GM21717 (cell line): ENCODE results near the gene SLC7A8.

Experiments
- ATAC-seq: cut with Tn5 transposase; IDR thresholded peaks from one replicate; pipeline ENCODE4 v1.9.1; 2021; ENCODE audit warnings: mild to moderate bottlenecking, moderate library complexity; ENCODE audit not compliant: unreplicated experiment

SLC7A8 gene

GRCh38 chr14:23183158-23183470, 346 bp downstream of the SLC7A8 start:
- no peak for ATAC-seq

DNA sequence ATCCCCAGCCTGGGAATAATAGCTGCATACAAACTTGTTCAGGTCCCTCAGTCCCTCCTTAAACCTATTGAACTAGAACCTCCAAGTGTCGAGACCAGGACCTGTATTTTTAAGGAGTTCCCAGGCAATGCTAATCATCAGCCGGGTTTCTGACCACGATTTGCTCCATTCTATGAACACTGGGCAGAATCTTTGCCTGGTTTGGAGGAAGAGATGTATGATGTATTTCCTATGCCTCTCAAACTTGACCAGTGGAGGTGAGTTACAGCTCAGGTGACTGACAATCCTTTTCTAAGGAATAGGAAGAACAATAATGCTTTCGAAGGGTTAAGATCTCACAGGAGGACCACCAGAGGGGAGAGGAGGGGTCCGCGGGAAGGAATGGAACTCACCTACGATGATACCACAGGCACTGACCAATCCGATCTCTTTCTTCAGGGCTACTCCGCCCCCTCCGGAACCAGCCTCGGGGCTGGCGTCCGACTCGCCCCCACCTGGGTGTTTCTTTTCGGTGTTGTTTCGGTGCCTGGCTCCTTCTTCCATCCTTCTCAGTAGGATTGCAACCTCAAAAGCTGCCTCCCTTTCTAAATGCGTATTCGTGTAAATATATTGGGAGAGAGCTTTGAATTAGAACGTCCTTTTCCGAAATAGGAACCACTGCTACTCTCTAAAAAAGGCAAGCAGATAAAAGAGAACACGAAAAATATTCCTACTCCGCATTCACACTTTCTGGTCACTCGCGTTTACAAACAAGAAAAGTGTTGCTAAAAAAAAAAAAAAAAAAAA, 895 bp downstream of the SLC7A8 start:
- no peak for ATAC-seq

GRCh38 chr14:23181946-23182345, 1.5 kb downstream of the SLC7A8 start:
- ATAC-seq, result no peak

- ATAC-seq, result no peak
Measured at GRCh38 chr14:23181453-23181852, 2.0 kb downstream of the SLC7A8 start.

- ATAC-seq, result no peak
Measured at GRCh38 chr14:23177181-23177580, 6.3 kb downstream of the SLC7A8 start.

DNA sequence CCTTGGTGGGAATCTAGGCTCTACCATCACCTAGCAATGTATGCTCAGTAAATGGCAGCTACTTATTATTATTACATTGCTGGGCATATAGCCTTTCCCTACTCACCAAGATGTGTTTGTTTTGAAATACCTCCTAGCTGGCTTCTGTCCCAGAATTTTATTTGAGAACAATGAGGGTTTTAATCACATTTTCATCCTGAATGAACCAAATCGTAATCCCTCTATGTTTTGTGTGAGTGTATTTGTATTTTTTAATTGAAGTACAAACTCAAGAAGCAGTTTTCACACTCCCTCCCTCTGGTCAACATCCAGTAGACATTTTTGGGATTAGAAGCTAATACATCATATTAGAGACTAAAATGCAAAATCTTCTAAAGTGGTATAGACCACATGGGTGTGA, 7.6 kb downstream of the SLC7A8 start:
- ATAC-seq, result no peak

DNA sequence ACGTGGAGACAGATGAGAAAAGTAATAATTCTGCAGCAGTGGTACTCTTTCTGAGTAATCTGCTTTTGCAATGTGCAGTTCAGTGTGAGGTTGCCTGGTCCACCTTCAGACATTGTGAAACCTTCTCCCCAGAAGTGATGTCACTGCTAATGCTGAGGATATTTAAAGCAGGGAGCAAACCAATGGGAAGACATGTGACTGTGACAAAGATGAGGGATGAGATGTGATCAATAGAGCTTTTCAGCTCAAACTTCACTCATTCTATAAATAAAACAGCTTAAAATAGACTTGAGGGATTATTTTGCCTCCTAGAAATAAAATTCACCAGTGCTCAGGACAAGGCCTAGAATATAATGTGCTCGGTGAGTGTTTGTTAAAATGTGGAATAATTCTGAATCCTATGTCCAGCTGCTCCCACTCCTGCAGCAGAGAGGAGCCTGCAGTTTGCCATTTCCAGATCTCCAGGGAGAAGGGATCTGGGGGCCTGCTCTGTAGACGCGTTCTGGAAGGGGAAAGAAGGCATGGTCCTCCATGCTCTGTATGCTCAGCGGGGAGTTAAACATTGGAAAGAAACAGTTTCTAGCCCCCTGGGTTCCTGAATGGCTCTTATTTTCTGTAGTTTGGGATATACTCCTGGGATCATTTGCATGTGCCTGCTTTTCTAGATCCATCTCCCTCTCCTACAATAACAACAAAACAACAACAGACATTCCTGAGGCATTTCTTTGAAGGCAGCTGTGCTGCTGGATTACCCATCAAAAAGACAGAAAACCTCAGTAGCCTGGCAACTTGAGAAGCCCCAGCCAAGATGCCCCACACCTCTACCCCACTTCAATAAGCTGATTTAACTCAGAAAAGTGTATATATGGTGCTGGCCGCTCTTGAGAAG, 8.9 kb downstream of the SLC7A8 start:
- ATAC-seq, result no peak

DNA sequence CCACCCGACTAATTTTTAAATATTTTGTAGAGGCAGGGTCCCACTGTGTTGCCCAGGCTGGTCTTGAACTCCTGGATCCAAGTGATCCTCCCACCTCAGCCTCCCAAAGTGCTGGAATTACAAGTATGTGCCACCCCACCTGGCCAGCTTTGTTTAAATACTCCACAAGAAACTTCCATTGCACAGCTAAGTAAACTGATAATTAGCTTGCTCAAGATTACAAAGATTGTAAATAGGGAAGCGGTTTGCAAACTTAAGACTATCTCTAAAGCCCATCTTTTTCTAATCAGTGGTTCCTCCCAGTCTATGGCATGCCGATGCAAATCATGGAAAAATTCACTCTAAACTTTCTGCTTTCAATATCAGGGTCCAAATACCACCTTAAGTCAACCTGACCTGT, 9.7 kb downstream of the SLC7A8 start:
- ATAC-seq, result no peak

- ATAC-seq, result no peak
Measured at GRCh38 chr14:23173031-23173430, 10.4 kb downstream of the SLC7A8 start.

DNA sequence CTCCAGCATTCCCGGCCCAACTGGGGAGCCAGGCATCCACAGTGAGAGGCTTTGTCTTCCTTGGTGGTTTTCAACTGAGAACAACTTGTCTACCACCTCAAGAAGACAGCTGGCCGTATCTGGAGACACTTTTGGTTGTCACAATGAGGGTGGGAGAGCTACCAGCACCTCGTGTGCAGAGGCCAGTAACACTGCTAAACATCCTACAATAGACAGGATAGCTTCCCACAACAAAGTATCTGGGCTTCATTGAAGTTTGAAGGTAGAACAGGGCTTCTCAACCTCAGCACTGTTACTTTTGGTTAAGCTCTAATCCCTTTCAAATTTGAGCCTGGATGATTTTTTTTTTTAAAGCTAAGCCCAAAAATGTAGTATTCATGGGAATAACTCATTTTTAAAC, 10.9 kb downstream of the SLC7A8 start:
- no peak for ATAC-seq

DNA sequence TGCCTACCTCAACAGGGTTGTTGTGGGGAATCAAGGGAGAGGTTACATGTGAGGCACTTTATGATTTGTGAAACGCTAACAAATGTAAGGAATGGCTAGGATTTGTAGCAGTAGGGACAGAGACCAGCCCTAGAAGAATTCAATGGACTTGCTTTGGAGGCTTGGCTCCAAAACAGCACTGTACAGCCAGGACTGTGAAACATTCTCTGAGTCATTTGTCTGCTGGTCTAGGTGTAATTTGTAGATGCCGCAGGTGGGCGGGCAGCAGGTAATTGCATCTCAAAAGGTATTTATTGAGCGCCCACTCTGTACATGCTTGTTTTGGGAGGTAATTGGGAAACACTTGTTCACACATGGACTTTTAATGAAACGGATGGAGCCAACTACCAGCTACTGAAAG, 11.4 kb downstream of the SLC7A8 start:
- ATAC-seq, result no peak

GRCh38 chr14:23171222-23171975, 12.1 kb downstream of the SLC7A8 start:
- ATAC-seq, result no peak

DNA sequence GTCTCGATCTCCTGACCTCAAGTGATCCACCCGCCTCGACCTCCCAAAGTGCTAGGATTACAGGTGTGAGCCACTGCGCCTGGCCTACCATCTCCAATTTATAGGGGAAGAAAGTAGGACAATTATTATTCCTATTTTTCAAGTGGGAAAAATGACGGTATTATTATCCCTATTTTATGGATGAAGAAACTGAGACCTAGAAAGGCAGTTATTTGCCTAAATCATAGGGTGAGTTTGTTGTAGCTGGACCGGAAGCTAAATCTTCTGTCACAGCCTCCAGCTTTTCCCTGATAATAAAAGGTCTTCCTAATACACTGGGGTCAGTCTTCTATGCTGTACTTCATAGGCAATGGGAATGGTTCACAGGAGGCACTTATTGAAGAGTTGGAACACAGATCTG, 13.8 kb downstream of the SLC7A8 start:
- ATAC-seq, result no peak

- ATAC-seq, result no peak
Measured at GRCh38 chr14:23168246-23168645, 15.2 kb downstream of the SLC7A8 start.

DNA sequence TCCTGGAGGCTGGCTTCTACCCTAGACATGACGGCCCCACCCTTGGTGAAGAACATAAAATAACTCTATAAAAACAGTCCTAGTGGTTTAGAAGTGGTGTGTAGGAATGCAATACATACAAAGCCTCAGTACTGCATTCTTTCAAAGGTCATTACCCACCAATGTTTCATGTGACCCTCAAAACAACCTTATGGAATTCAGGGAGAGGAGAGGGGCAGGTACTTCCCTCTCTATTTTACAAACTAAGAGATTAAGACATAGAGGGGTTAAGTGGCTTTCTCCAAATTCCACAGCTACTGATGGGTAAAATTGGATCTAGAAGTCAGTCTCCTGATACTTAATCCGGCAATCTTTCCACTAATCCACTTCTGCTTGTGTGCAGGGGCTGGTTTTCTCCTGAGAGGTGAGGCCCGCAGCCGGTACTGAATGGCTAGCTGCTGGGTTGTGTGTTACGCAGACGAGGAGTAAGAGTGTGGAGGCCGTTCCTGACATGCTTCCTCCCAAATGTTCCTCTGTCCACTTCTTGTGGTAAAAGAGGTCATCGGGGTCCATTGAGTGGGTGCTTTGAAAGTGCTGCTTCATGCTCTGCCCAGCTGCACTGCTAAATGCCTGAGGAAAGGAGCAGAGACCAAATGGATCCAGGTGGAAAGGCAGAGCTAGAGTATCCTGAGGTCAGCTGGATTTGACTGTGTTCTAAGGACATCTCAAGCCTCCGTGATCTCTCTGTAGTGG, 16.2 kb downstream of the SLC7A8 start:
- ATAC-seq, result no peak

DNA sequence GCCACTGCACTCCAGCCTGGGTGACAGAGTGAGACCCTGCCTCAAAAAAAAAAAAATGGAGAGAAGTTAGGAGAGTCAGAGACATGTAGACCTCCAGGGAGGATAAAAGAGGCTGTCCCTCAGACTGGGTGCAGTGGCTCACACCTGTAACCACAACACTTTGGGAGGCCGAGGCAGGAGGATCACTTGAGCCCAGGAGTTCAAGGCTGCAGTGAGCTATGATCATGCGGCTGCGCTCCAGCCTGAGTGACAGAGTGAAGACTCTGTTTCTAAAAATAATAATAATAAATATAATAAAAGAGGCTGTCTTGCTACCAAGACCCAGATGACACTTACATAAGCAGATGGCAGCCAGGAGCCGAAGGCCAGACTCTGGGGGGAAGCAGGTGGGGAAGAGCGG, 18.5 kb downstream of the SLC7A8 start:
- ATAC-seq, result no peak

DNA sequence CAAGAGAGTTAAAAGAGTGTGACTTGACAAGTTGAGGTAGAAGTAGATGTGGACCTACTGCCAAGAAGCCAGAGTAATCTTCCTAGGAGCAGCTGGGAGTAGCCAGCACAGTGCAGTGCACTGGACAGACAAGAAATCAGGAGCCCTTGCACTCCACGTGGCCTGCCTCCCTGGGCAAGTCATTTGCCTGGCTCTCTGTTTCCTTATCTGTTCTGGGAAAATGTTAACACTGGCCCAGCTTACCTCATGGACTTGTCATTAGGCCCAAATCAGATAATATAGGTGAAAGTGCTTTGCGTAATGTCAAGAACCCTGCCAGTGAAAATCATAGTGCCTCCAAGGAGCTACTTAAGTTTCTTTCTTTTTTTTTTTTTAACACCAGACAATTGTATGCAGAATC, 19.2 kb downstream of the SLC7A8 start:
- ATAC-seq, result no peak

DNA sequence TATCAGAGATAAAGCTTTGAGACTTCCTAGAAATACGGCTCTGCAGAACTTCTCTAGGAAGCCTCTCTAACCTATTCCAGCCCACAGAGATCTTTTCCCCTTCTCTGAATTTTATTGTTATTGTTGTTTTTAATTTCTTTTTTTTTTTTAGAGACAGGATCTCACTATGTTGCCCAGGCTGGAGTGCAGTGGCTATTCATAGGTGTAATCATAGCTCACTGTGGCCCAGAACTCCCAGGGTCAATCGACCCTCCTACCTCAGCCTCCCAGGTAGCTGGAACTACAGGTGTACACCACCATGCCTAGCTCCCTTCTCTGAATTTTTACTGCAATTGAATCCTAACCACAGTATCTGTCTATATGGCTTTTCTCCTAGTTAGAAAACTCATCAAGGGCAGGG, 19.6 kb downstream of the SLC7A8 start:
- ATAC-seq, result no peak

DNA sequence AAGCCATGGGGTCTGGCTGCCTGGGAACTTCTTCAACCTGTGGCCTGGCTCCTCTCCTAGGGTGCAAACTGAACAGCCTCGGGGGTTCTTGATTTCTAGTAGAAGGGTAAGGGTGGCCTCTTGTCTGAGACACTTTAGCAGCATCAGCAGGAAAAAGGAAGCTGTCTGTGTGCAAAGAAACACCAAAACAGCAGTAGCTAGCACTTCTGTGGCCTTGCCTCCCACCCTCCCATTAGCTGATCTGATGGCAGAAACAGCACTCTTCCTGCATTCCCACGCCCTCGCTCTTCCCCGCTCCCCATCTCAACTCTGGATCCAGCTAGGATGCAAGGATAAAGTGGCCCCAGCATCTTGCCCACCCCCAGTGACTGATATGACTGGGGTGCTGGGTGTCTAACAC, 20.7 kb downstream of the SLC7A8 start:
- ATAC-seq, result no peak

DNA sequence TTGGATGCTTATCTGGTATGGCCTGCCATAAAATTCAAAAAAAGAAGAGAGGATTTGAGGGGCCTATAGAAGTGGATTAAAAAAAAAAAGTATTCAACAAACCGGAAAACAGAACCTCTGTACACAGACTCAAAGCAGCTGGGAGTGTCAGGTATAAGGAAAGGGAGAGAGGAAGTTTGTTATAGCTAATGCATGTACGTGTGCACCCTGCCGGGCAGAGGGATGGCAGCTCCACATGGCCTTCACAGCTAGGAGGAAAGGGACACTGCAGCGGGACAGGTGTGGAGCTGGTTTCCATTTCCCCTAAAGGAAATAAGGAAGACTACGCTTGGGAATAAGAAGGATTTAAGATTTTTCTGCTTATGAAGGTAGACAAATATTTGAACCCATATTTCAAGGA, 21.5 kb downstream of the SLC7A8 start:
- no peak for ATAC-seq

- ATAC-seq, result no peak
Measured at GRCh38 chr14:23160924-23161522, 22.4 kb downstream of the SLC7A8 start.
